Heart right ventricle (tissue), 16 donors: ENCODE data around the gene AGAP2. TPM values are rescaled to one million over a fixed set of nuclear protein-coding genes. Genes with fewer than 3 reads are reported as not detected.
A peak's percentile ranks its signal among the peaks of the same experiment; 100 is the strongest.

Experiments
- ATAC-seq, 8 donors: fragments of 200-7000 bp; cut with Tn5 transposase; one replicate each; pipeline ENCODE4 v1.9.1; 2020; ENCODE audit warnings: mild to moderate bottlenecking in 8 of 8, moderate library complexity in 8 of 8, moderate number of reproducible peaks in 1 of 8
- DNase-seq, 2 donors: peaks; one replicate each; pipeline ENCODE4 v3.0.0-alpha.2; 2020
- H3K27ac ChIP-seq, 10 donors: fragments of 200-600 bp; sonication (generic) in 2 of 10; one replicate each; pipeline versions ENCODE4 v1.5.0 to v1.8.0; 2020 to 2022; ENCODE audit warnings: mild to moderate bottlenecking in 3 of 10
- H3K27me3 ChIP-seq, 7 donors: fragments of 200-600 bp; one replicate each; pipeline ENCODE4 v1.8.0; 2021 to 2022; ENCODE audit warnings: mild to moderate bottlenecking in 2 of 7
- H3K36me3 ChIP-seq, 9 donors: fragments of 200-600 bp; sonication (generic) in 1 of 9; one replicate each; pipeline versions ENCODE4 v1.5.0 to v1.8.0; 2020 to 2022; ENCODE audit warnings: mild to moderate bottlenecking in 2 of 9
- H3K4me1 ChIP-seq, 9 donors: fragments of 200-600 bp; sonication (generic) in 1 of 9; one replicate each; pipeline versions ENCODE4 v1.5.0 to v1.8.0; 2020 to 2022; ENCODE audit warnings: mild to moderate bottlenecking in 4 of 9
- H3K4me3 ChIP-seq, 10 donors: fragments of 200-600 bp; sonication (generic) in 2 of 10; one replicate each; pipeline versions ENCODE4 v1.5.0 to v1.8.0; 2020 to 2022; ENCODE audit warnings: mild to moderate bottlenecking in 7 of 10, moderate library complexity in 2 of 10
- H3K9me3 ChIP-seq, 11 donors: fragments of 200-600 bp in 10 of 11; sonication (generic) in 2 of 11; one replicate each; pipeline versions ENCODE4 v1.5.0 to v1.8.0; 2013 to 2022; ENCODE audit warnings: mild to moderate bottlenecking in 2 of 11, control low read depth in 1 of 11, moderate library complexity in 1 of 11
- CTCF ChIP-seq, 9 donors: fragments of 200-600 bp; sonication (generic) in 2 of 9; IDR thresholded peaks; one replicate each; pipeline versions ENCODE4 v1.5.0 to v1.8.0; 2021 to 2022; ENCODE audit warnings: antibody characterized with exemption in 9 of 9, mild to moderate bottlenecking in 5 of 9, moderate library complexity in 1 of 9
- WGBS, 2 donors: extraction: QIAGEN DNeasy Blood & Tissue Kit; methylation state at CpG; one replicate each; pipeline ENCODE4 v1.1.7; 2013; ENCODE audit warnings: inconsistent platforms in 1 of 2; 5-methylcytosine and 5-hydroxymethylcytosine counted together
- intact Hi-C, 10 donors: fragments of 100-400 bp; cut with DNase I; formaldehyde crosslinking; loops; one replicate each; pipeline versions ENCODE4 v1.11.1 to v1.14.2; 2022
- polyA plus RNA-seq, 2 donors: library from polyadenylated mRNA; stranded (reverse); fragments of 200-250 nt; gene quantifications; one replicate each; pipeline ENCODE4 v1.2.3, GENCODE V29; 2013
- total RNA-seq, 10 donors: library from RNA; stranded (reverse); fragmentation: NEBNext Ultra II Directional in 3 of 10; extraction: Animal tissue kit (Norgen Biotek cat#: 25700) in 3 of 10; gene quantifications; one replicate each; pipeline versions ENCODE4 v1.2.1 to v1.2.4, GENCODE V29; 2021 to 2023
- donor health status: Arrhythmogenic right ventricular cardiomyopathy.
- donor health status: ischemic (EF 13 %, LVEDD 7.1; RV severe dilation, severe dysfunction).
- donor health status: healthy with polysubstance abuse.
- donor health status: DM: no; HTN: yes; CAD: no.
- donor health status: DM: no; HTN: no; CAD: no.
- donor health status: ischemic (EF 25% LVEDD 6.9; RV normal size, moderate dysfunction).
- donor health status: ischemic (EF 25% LVEDD 5.7; RV mildly dilated, moderate dysfunction).
- donor health status: healthy.
- donor health status: DM: yes; HTN: yes; CAD: no.
- donor health status: Ischemic cardiomyopathy.
- donor health status: ischemic (EF 35%, LVEDD 5.7; RV mildly dilated, moderate dysfunction).
- donor health status: nonischemic (EF 11% LVEDD 7.7; RV severe dilation, severe dysfunction).
- donor health status: DM: yes; HTN: yes; CAD: no.
- donor health status: PGD.
- donor health status: ischemic (EF 29% LVEDD 5.4; RV normal size, mild dysfunction).
- donor health status: nonischemic (EF 23%, LVEDD 6.1; RV moderate dilation, normal function).

The AGAP2 gene
- total and polyA plus RNA-seq, 12 donors = 3.4 to 17.3 (median 6.6) TPM

- no peak for DNase-seq
- intact Hi-C loops = no loop called here
- WGBS, 2 donors = 46 to 49% methylated on average over 5 of the region's 5 CpGs
- Histone ChIP-seq H3K4me1 (peaks cover 16 to 74% (median 39%) of the 10 kb centered on the region in 9 donors), H3K9me3 (no peaks in the 10 kb centered on the region), H3K36me3 (peaks cover 0 to 9% (median 0%) of the 10 kb centered on the region in 9 donors), H3K27me3 (peaks cover 13 to 54% (median 44%) of the 10 kb centered on the region in 7 donors), H3K27ac (peak overlapping the region in 9 of 10 donors; percentile 31 to 86 (median 65)), H3K4me3 (peak overlapping the region in 6 of 10 donors; percentile 5 to 58 (median 20))
- no peak for TF ChIP-seq CTCF (IDR thresholded peaks at IDR 0.05)
- ATAC-seq = no peak
Measured at GRCh38 chr12:57740656-57741412, 2.3 kb upstream of the AGAP2 start.

- Histone ChIP-seq H3K9me3 (no peaks in the 10 kb centered on the region), H3K4me3 (peak overlapping the region in 6 of 10 donors; percentile 5 to 58 (median 41)), H3K4me1 (peaks cover 19 to 71% (median 40%) of the 10 kb centered on the region in 9 donors), H3K27me3 (peaks cover 13 to 62% (median 52%) of the 10 kb centered on the region in 7 donors), H3K36me3 (peaks cover 0 to 10% (median 0%) of the 10 kb centered on the region in 9 donors), H3K27ac (peak overlapping the region in 9 of 10 donors; percentile 31 to 77 (median 63))
- ATAC-seq (no peak), DNase-seq (no peak)
- intact Hi-C loops = no loop called here
- TF ChIP-seq CTCF (IDR thresholded peaks at IDR 0.05) = no peak
- WGBS, 2 donors = 35 to 42% methylated on average over 10 of the region's 10 CpGs
Measured at GRCh38 chr12:57739914-57740538, 1.5 kb upstream of the AGAP2 start.

- Histone ChIP-seq H3K4me3 (peak overlapping the region in 8 of 10 donors; percentile 5 to 56 (median 50)), H3K4me1 (peaks cover 19 to 71% (median 39%) of the 10 kb centered on the region in 9 donors), H3K9me3 (no peaks in the 10 kb centered on the region), H3K36me3 (peaks cover 0 to 16% (median 0%) of the 10 kb centered on the region in 9 donors), H3K27me3 (peaks cover 13 to 68% (median 56%) of the 10 kb centered on the region in 7 donors), H3K27ac (peak overlapping the region in 8 of 10 donors; percentile 11 to 77 (median 64))
- no peak for TF ChIP-seq CTCF (IDR thresholded peaks at IDR 0.05)
- ATAC-seq = peak in 2 of 8 donors; percentile 11 to 31
- DNase-seq = no peak
- WGBS, 2 donors = 17 to 18% methylated on average over 7 of the region's 7 CpGs
- intact Hi-C loops = no loop called here
Measured at GRCh38 chr12:57739387-57739786, 845 bp upstream of the AGAP2 start.
